Skin epidermis (tissue), 12 donors: ENCODE measurements around the gene AXIN1.
"Not testable (repeated sequence)": the region's sequence is repeated elsewhere in the genome, so short reads cannot be mapped to it uniquely, and the experiment has no call there.

ENCODE experiments used
- H3K27ac ChIP-seq, 21 experiments: fragments of 200-600 bp; sonication (generic) in 11 of 21; one replicate each; pipeline ENCODE4 v1.5.0; 2020; ENCODE audit warnings: mild to moderate bottlenecking in 3 of 21, inconsistent platforms in 2 of 21, moderate library complexity in 2 of 21
- H3K4me3 ChIP-seq, 7 experiments: fragments of 200-600 bp; sonication (generic) in 2 of 7; one replicate each; pipeline ENCODE4 v1.5.0; 2020; ENCODE audit warnings: inconsistent platforms in 2 of 7, mild to moderate bottlenecking in 2 of 7, moderate library complexity in 1 of 7

AXIN1 gene

GRCh38 chr16:276426-277077, 76.0 kb downstream of the AXIN1 start:
- no peak overlapping the region for H3K27ac ChIP-seq

GRCh38 chr16:275786-276232, 76.7 kb downstream of the AXIN1 start, which contains the start of gene RGS11:
TSS of gene RGS11 (minus strand) at chr16:275944. CDS start at chr16:275911, 33 bp downstream.
- Histone ChIP-seq H3K27ac (peak within 1 kb of the TSS in 2 of 21 experiments; percentile 2 to 8), H3K4me3 (peak within 1 kb of the TSS; percentile 1 to 41 (median 24))

More at GRCh38 chr16:276426-277077, 76.0 kb downstream of the AXIN1 start:
- H3K4me3 ChIP-seq: no peak overlapping the region

- H3K4me3 ChIP-seq: peak overlapping the region; percentile 1 to 41 (median 24)
- H3K27ac ChIP-seq: peak overlapping the region in 1 of 21 experiments; percentile 2
These were observed 77.4 kb downstream of the AXIN1 start for GRCh38 chr16:275041-275641.

- H3K4me3 ChIP-seq: no peak overlapping the region
- no peak overlapping the region for H3K27ac ChIP-seq
These were observed 78.7 kb downstream of the AXIN1 start for GRCh38 chr16:273547-274421.

GRCh38 chr16:272633-273546, 79.6 kb downstream of the AXIN1 start:
- Histone ChIP-seq H3K27ac (no peak overlapping the region), H3K4me3 (no peak overlapping the region)

GRCh38 chr16:270381-271255, 81.9 kb downstream of the AXIN1 start:
- Histone ChIP-seq H3K4me3 (no peak overlapping the region), H3K27ac (no peak overlapping the region)

GRCh38 chr16:269061-269796, 83.3 kb downstream of the AXIN1 start:
- no peak overlapping the region for H3K27ac ChIP-seq
- H3K4me3 ChIP-seq: no peak overlapping the region

- H3K4me3 ChIP-seq: no peak overlapping the region
- H3K27ac ChIP-seq: peak overlapping the region in 1 of 21 experiments; percentile 4
These were observed 84.1 kb downstream of the AXIN1 start for GRCh38 chr16:268141-269053.

GRCh38 chr16:267562-267961, 85.0 kb downstream of the AXIN1 start:
- not testable (repeated sequence) for H3K27ac ChIP-seq, H3K4me3 ChIP-seq

- no peak overlapping the region for H3K4me3 ChIP-seq
- H3K27ac ChIP-seq: no peak overlapping the region
These were observed 86.0 kb downstream of the AXIN1 start for GRCh38 chr16:266258-267164.

GRCh38 chr16:265711-266110, 86.8 kb downstream of the AXIN1 start:
- Histone ChIP-seq H3K27ac (no peak overlapping the region), H3K4me3 (no peak overlapping the region)

- H3K4me3 ChIP-seq: no peak overlapping the region
- H3K27ac ChIP-seq: no peak overlapping the region
These were observed 87.5 kb downstream of the AXIN1 start for GRCh38 chr16:265002-265529.

- no peak overlapping the region for H3K4me3 ChIP-seq
- no peak overlapping the region for H3K27ac ChIP-seq
These were observed 88.0 kb downstream of the AXIN1 start for GRCh38 chr16:264440-264951.

- no peak overlapping the region for H3K4me3 ChIP-seq
- H3K27ac ChIP-seq: no peak overlapping the region
These were observed 88.6 kb downstream of the AXIN1 start for GRCh38 chr16:263944-264343.

GRCh38 chr16:263182-263774, 89.2 kb downstream of the AXIN1 start:
- Histone ChIP-seq H3K4me3 (no peak overlapping the region), H3K27ac (no peak overlapping the region)
